Nephron progenitor cell (in vitro differentiated cells): Measurements from ENCODE around the gene RPL32.
A peak's percentile ranks its signal among the peaks of the same experiment; 100 is the strongest.

Experiments used
- DNase-seq: peaks from one replicate; pipeline ENCODE4 v3.0.0; 2021
- H3K27ac Mint-ChIP-seq: 2 replicates; pipeline ENCODE4 v1.8.0; 2021; ENCODE audit warnings: mild to moderate bottlenecking, moderate library complexity, mixed read lengths
- H3K27me3 Mint-ChIP-seq: 2 replicates; pipeline ENCODE4 v1.8.0; 2021; ENCODE audit warnings: mild to moderate bottlenecking, low read depth, mixed read lengths; ENCODE audit not compliant: poor library complexity
- H3K36me3 Mint-ChIP-seq: 2 replicates; pipeline ENCODE4 v1.8.0; 2021; ENCODE audit warnings: low read depth, mixed read lengths
- H3K4me1 Mint-ChIP-seq: 2 replicates; pipeline ENCODE4 v1.8.0; 2021; ENCODE audit warnings: mixed read lengths
- H3K4me3 Mint-ChIP-seq: 2 replicates; pipeline ENCODE4 v1.8.0; 2021; ENCODE audit warnings: mild to moderate bottlenecking, moderate library complexity, mixed read lengths
- H3K9me3 Mint-ChIP-seq: 2 replicates; pipeline ENCODE4 v1.8.0; 2021; ENCODE audit warnings: mild to moderate bottlenecking, moderate library complexity, mixed read lengths
- CTCF ChIP-seq: fragments of 200-600 bp; sonication (generic); IDR thresholded peaks from 2 replicates; pipeline ENCODE4 v1.5.0; 2021; ENCODE audit warnings: antibody characterized with exemption

Gene RPL32

DNA sequence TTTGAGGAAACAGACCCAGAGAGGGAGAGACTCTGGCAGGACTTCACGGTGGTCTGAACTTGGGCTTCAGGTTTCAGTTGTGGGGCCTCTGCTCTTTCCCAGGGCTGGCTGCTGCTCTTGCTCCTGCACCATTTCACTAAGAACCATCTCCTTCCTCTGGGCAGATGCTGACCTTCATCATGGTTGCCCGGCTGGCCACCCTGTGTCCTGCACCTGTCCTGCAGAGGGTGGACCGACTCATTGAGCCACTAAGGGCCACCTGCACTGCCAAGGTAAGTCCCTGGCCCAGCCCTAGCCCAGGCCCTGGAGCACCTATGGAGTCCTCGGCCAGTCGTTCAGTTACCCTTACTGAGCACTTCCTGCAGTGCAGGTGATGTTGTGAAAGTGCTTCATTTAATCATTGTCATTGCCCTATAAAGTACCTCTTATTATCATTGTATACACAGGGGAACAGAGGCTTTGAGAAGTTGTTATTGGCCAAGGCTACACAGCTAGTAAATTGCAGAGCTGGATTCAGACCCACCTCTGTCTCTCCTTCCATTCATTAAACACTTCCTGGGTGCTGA, 10.0 kb downstream of the RPL32 start:
- Mint-ChIP-seq H3K36me3 (peaks cover 44% of the 10 kb centered on the region), H3K4me1 (peaks cover 24% of the 10 kb centered on the region), H3K4me3 (no peak overlapping the region), H3K27me3 (no peaks in the 10 kb centered on the region), H3K9me3 (no peaks in the 10 kb centered on the region), H3K27ac (peak overlapping the region; percentile 97)
- DNase-seq, result no peak
- no peak for TF ChIP-seq CTCF

DNA sequence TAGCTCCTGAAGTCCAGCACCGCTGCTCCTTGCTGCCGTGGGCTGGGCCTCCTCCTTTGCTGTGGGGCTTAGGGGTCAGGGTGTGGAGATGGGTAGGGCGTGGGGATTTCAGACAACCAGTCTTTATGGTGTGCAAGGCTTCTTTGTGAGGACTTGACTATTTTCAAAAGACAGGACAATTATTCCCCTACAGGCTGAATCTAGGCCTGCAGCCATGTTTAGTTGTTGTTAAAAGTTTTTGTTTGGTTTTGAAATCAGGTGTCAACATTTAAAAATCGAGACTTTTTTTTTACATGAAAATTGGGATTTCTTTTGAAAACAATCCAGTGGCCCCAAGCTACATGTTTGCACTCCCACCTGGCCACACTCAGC, 10.6 kb downstream of the RPL32 start:
- peaks cover 24% of the 10 kb centered on the region for H3K4me1 Mint-ChIP-seq
- H3K9me3 Mint-ChIP-seq, result no peaks in the 10 kb centered on the region
- TF ChIP-seq CTCF, result peak; percentile 33
- H3K4me3 Mint-ChIP-seq, result no peak overlapping the region
- DNase-seq, result no peak
- peaks cover 39% of the 10 kb centered on the region for H3K36me3 Mint-ChIP-seq
- no peaks in the 10 kb centered on the region for H3K27me3 Mint-ChIP-seq
- peak overlapping the region; percentile 97 for H3K27ac Mint-ChIP-seq

DNA sequence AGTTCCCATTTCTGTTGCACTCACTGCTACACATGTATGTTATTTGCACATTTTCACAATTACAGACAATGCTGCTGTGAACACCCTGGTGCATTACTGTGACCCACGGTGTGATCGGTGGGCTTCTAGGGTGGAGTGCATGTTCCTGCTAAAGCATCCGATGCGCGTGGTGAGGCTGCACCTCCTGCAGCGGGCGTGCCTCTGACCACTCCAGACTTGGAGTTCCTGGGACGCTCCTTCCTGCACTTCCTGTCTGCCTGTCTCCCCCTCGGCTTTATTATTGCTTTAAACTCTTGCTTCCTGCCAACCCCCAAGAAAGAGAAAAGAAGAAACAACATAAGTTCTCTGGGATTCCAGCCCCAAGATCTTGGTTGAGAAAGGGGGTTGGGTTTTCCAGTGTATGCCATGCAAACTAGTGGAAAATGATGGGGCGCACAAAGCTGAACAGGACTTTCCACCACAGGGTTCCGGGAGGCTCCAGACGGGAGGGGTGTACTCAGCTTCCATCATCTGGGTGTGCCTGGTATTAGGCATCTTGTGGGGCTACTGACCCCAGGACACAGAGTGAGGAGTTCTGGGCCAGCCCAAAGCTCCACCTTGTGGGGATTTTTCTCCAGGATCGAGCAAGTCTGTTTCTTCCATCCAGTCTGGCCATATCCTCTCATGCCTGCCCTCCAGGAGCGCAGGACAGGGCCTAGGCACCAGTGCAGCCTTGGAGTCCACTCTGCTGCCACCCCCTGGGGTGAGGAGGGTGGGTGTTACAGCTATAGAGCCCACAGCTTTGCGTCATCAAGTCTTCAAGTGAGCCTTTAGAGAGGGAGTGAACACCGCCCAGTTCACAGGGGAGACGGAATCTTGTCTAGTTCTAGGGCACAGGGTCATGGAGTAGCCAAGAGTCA, 11.2 kb downstream of the RPL32 start:
- Mint-ChIP-seq H3K36me3 (peaks cover 36% of the 10 kb centered on the region), H3K27ac (peak overlapping the region; percentile 89), H3K4me1 (peaks cover 24% of the 10 kb centered on the region), H3K4me3 (no peak overlapping the region), H3K27me3 (no peaks in the 10 kb centered on the region), H3K9me3 (no peaks in the 10 kb centered on the region)
- no peak for DNase-seq
- TF ChIP-seq CTCF, result no peak

DNA sequence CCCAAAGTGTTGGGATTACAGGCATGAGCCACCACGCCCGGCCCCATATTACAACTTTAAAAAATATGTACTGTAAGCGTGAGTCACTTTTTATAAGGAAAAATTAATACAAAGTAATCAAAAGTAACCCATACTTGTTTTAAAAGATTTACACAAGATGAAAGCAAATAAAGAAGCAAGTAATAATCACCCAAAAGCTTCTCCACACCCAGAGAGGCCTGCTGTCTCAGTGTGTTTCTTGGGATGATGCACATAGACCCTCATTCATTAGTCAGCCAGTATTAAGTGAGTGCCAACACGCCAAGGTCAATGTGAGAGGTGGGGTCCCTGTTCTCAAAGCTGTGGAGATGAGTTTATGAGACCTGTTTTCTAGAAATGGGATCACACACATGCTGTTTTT, 12.0 kb downstream of the RPL32 start:
- Mint-ChIP-seq H3K36me3 (peaks cover 35% of the 10 kb centered on the region), H3K27me3 (no peaks in the 10 kb centered on the region), H3K4me3 (no peak overlapping the region), H3K9me3 (no peaks in the 10 kb centered on the region), H3K4me1 (peaks cover 24% of the 10 kb centered on the region), H3K27ac (no peak overlapping the region)
- TF ChIP-seq CTCF, result no peak
- no peak for DNase-seq

DNA sequence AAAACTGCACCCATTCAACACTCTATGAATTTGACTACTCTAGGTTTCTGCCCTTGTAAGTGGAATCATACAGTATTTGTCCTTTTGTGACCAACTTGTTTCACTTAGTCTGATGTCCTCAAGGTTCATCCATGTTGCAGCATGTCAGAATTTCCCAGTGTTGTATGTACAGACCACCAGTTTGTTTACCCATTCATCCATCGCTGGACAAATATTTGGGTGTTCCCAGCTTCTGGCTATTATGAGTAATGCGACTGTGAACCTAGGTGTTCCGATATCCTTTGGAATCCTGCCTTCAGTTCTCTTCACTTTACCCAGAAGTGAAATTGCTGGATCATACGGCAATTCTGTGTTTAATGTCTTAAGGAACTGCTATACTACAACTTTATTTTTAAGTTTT, 12.6 kb downstream of the RPL32 start:
- Mint-ChIP-seq H3K9me3 (no peaks in the 10 kb centered on the region), H3K4me1 (peaks cover 24% of the 10 kb centered on the region), H3K36me3 (peaks cover 28% of the 10 kb centered on the region), H3K27me3 (no peaks in the 10 kb centered on the region), H3K4me3 (no peak overlapping the region), H3K27ac (no peak overlapping the region)
- no peak for DNase-seq
- no peak for TF ChIP-seq CTCF

DNA sequence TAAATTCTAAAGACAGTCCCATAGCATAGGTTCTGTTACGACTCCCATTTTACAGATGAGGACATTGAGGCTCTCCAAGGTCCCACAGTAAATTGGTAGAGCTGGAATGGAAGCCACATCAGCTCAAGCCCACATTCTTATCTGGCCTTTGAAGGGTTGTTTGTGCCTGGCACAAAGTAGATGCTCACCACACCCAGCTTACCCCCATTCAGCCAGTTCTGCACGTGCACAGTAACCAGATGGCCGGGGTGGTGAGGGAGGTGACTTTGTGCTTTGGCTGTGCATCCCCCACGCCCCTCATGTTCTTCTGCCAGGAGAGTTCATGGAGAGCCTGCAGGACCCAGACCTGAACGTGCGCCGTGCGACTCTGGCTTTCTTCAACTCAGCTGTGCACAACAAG, 16.2 kb downstream of the RPL32 start:
- no peak for TF ChIP-seq CTCF
- no peak overlapping the region for H3K4me3 Mint-ChIP-seq
- H3K9me3 Mint-ChIP-seq, result no peaks in the 10 kb centered on the region
- H3K27ac Mint-ChIP-seq, result no peak overlapping the region
- H3K36me3 Mint-ChIP-seq, result peaks cover 6% of the 10 kb centered on the region
- no peak for DNase-seq
- H3K27me3 Mint-ChIP-seq, result no peaks in the 10 kb centered on the region
- peaks cover 5% of the 10 kb centered on the region for H3K4me1 Mint-ChIP-seq
